ENCODE data around the gene LGALS3. TPM values are rescaled to one million over a fixed set of nuclear protein-coding genes. Genes with fewer than 3 reads are reported as not detected.

Gene LGALS3
- total RNA-seq, 4 donors from 2014 or later: 253 to 467 (median 361) TPM

DNA sequence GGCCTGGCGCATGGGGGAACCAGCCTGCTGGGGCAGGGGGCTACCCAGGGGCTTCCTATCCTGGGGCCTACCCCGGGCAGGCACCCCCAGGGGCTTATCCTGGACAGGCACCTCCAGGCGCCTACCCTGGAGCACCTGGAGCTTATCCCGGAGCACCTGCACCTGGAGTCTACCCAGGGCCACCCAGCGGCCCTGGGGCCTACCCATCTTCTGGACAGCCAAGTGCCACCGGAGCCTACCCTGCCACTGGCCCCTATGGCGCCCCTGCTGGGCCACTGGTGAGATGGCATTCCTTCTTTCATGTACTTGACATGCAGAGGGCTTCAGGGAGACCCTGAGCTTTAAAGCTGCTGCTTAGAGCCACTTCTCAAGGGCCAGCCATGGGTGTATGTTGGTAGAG, 9.0 kb downstream of the LGALS3 start:
- TF ChIP-seq CTCF (IDR thresholded peaks at IDR 0.05) (peak in 1 of 4 experiments; percentile 10), POLR2A (IDR thresholded peaks at IDR 0.05) (no peak)
- Histone ChIP-seq H3K27me3 (no peaks in the 10 kb centered on the region), H3K9me3 (no peaks in the 10 kb centered on the region), H3K4me3 (peak overlapping the region in 1 of 2 donors; percentile 19), H3K36me3 (peaks cover 26 to 52% of the 10 kb centered on the region in 2 donors), H3K27ac (peak overlapping the region; percentile 75 to 98 (median 83)), H3K4me1 (peaks cover 18 to 61% (median 34%) of the 10 kb centered on the region in 3 donors)
- no peak for ATAC-seq
- WGBS, 2 donors (ENCODE audit: low coverage in 1 of 2): no CpG with 5 or more reads among the region's 7 CpGs

GRCh38 chr14:55139141-55139540, 10.1 kb downstream of the LGALS3 start:
- no peaks in the 10 kb centered on the region for H3K9me3 ChIP-seq

DNA sequence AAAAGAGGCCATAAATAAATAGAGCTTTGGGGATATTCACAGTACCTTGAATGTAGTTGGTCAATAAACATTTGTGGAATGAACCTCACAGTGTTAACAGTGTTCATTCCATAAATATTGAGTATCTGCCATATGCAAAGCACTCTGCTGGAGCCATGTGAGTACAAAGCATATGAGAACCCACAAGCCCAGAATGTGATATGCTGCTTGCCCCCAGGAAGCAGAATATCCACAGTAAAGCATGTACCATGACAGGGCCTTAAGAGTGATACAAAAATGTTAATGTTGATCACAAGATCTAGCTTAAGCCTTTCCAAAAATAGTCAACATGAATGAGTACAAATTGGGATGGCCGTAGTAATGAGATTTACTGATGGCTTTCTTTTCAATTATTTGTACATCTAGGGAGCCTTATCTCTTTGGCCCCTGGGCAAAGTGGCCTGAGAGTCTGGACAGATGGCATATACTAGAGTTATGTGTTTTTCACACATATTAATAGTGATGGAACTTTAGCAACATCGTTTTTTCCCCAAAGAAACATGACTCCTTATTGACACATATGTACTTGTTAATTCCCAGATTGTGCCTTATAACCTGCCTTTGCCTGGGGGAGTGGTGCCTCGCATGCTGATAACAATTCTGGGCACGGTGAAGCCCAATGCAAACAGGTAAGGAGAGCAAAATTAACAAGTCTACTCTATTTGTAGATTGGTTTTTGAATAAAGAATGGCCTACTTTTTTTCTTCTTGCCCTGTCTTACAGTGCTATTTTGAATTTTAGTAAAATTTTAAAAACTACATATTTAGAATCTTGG, 10.9 kb downstream of the LGALS3 start:
- ATAC-seq: no peak
- H3K9me3 ChIP-seq: no peaks in the 10 kb centered on the region
- 83 to 86% methylated on average over 2 to 4 of the region's 4 CpGs for WGBS, 2 donors (ENCODE audit: low coverage in 1 of 2)
- H3K27me3 ChIP-seq: no peaks in the 10 kb centered on the region
- H3K36me3 ChIP-seq: peaks cover 29 to 71% of the 10 kb centered on the region in 2 donors
- TF ChIP-seq POLR2A (IDR thresholded peaks at IDR 0.05) (no peak), POLR2AphosphoS5 (IDR thresholded peaks at IDR 0.05) (no peak), EP300 (IDR thresholded peaks at IDR 0.05) (no peak), CTCF (IDR thresholded peaks at IDR 0.05) (no peak)
- H3K27ac ChIP-seq: peak overlapping the region in 1 of 4 donors; percentile 98
- peaks cover 18 to 43% (median 24%) of the 10 kb centered on the region in 3 donors for H3K4me1 ChIP-seq
- no peak overlapping the region for H3K4me3 ChIP-seq

More at GRCh38 chr14:55139141-55139540, 10.1 kb downstream of the LGALS3 start:
- peak overlapping the region in 2 of 4 donors; percentile 81 to 98 for H3K27ac ChIP-seq
- peaks cover 29 to 63% of the 10 kb centered on the region in 2 donors for H3K36me3 ChIP-seq
- no peak for TF ChIP-seq EP300 (IDR thresholded peaks at IDR 0.05)
- TF ChIP-seq POLR2A (IDR thresholded peaks at IDR 0.05): no peak
- no peak for TF ChIP-seq POLR2AphosphoS5 (IDR thresholded peaks at IDR 0.05)
- TF ChIP-seq CTCF (IDR thresholded peaks at IDR 0.05): no peak
- H3K4me1 ChIP-seq: peaks cover 18 to 51% (median 29%) of the 10 kb centered on the region in 3 donors
- no peak for ATAC-seq
- H3K4me3 ChIP-seq: no peak overlapping the region
- no peaks in the 10 kb centered on the region for H3K27me3 ChIP-seq

DNA sequence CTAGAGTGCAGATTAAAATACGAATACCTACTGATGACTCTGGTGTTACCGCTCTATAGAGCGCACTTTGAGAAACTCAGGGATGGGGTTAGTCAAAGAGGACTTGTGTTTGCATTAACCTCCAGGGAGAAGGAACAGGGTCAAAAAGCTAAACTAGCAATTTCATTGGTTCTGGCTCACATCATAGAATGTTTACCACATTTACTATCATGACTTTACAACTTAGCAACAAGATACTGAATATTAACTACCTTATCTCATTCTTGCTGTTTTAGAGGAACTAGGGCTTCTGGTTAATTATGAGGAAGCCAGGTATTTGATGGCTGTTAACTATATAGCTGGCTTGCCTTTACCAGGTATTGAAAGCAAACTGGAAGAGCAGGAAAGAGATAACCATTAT, 12.8 kb downstream of the LGALS3 start:
- ATAC-seq: no peak
- Histone ChIP-seq H3K4me1 (peaks cover 7 to 24% (median 13%) of the 10 kb centered on the region in 3 donors), H3K4me3 (no peak overlapping the region), H3K36me3 (peaks cover 32 to 90% of the 10 kb centered on the region in 2 donors), H3K27ac (no peak overlapping the region), H3K27me3 (no peaks in the 10 kb centered on the region), H3K9me3 (no peaks in the 10 kb centered on the region)
- TF ChIP-seq EP300 (IDR thresholded peaks at IDR 0.05): no peak
- no peak for TF ChIP-seq POLR2A (IDR thresholded peaks at IDR 0.05)
- no peak for TF ChIP-seq POLR2AphosphoS5 (IDR thresholded peaks at IDR 0.05)
- TF ChIP-seq CTCF (IDR thresholded peaks at IDR 0.05): no peak
- WGBS, 2 donors (ENCODE audit: low coverage in 1 of 2): 86 to 92% methylated on average over 3 of the region's 3 CpGs

GRCh38 chr14:55142466-55142865, 13.4 kb downstream of the LGALS3 start:
- H3K4me1 ChIP-seq: peaks cover 3 to 17% (median 7%) of the 10 kb centered on the region in 3 donors
- no peak for ATAC-seq
- no peaks in the 10 kb centered on the region for H3K9me3 ChIP-seq
- no peak overlapping the region for H3K27ac ChIP-seq
- TF ChIP-seq POLR2A (IDR thresholded peaks at IDR 0.05) (no peak), EP300 (IDR thresholded peaks at IDR 0.05) (no peak), POLR2AphosphoS5 (IDR thresholded peaks at IDR 0.05) (no peak), CTCF (IDR thresholded peaks at IDR 0.05) (no peak)
- H3K36me3 ChIP-seq: peaks cover 32 to 95% of the 10 kb centered on the region in 2 donors
- WGBS, 2 donors (ENCODE audit: low coverage in 1 of 2): 71 to 75% methylated on average over 2 of the region's 2 CpGs
- no peak overlapping the region for H3K4me3 ChIP-seq
- no peaks in the 10 kb centered on the region for H3K27me3 ChIP-seq
